Limb (tissue), 2 donors: ENCODE results near the gene ANXA5.

Experiments
- DNase-seq, 2 donors: peaks; one replicate each; pipeline ENCODE4 v3.0.0-alpha.2; 2016; ENCODE audit errors: extremely low spot score in 2 of 2

The ANXA5 gene

GRCh38 chr4:121712001-121712651, 15.3 kb upstream of the ANXA5 start:
- no peak for DNase-seq

- DNase-seq = peak; percentile 76 to 83
Measured at GRCh38 chr4:121711263-121712000, 14.7 kb upstream of the ANXA5 start.

- DNase-seq = no peak
Measured at GRCh38 chr4:121709766-121710405, 13.1 kb upstream of the ANXA5 start.

GRCh38 chr4:121707344-121707743, 10.6 kb upstream of the ANXA5 start:
- DNase-seq = no peak

GRCh38 chr4:121706595-121707021, 9.8 kb upstream of the ANXA5 start:
- no peak for DNase-seq

GRCh38 chr4:121705521-121705920, 8.7 kb upstream of the ANXA5 start:
- DNase-seq = no peak

GRCh38 chr4:121702136-121702535, 5.4 kb upstream of the ANXA5 start:
- no peak for DNase-seq

- no peak for DNase-seq
Measured at GRCh38 chr4:121701263-121701662, 4.5 kb upstream of the ANXA5 start.

- DNase-seq = no peak
Measured at GRCh38 chr4:121698236-121698671, 1.5 kb upstream of the ANXA5 start.

- DNase-seq = no peak
Measured at GRCh38 chr4:121697564-121697963, 784 bp upstream of the ANXA5 start.

GRCh38 chr4:121696170-121696580, 605 bp downstream of the ANXA5 start:
- peak; percentile 70 to 81 for DNase-seq

- DNase-seq = no peak
Measured at GRCh38 chr4:121693886-121694285, 2.9 kb downstream of the ANXA5 start.

- DNase-seq = no peak
Measured at GRCh38 chr4:121693450-121693849, 3.3 kb downstream of the ANXA5 start.

- no peak for DNase-seq
Measured at GRCh38 chr4:121692261-121692660, 4.5 kb downstream of the ANXA5 start.

GRCh38 chr4:121690001-121690400, 6.8 kb downstream of the ANXA5 start:
- DNase-seq = no peak

GRCh38 chr4:121688701-121689100, 8.1 kb downstream of the ANXA5 start:
- DNase-seq = no peak

- DNase-seq = no peak
Measured at GRCh38 chr4:121688261-121688660, 8.5 kb downstream of the ANXA5 start.

- no peak for DNase-seq
Measured at GRCh38 chr4:121686255-121686654, 10.5 kb downstream of the ANXA5 start.

- DNase-seq = no peak
Measured at GRCh38 chr4:121685257-121685656, 11.5 kb downstream of the ANXA5 start.

GRCh38 chr4:121684561-121684960, 12.2 kb downstream of the ANXA5 start:
- DNase-seq = peak in 1 of 2 donors; percentile 55

- no peak for DNase-seq
Measured at GRCh38 chr4:121684016-121684415, 12.8 kb downstream of the ANXA5 start.

GRCh38 chr4:121680571-121680970, 16.2 kb downstream of the ANXA5 start:
- DNase-seq = no peak

- DNase-seq = no peak
Measured at GRCh38 chr4:121679951-121680350, 16.8 kb downstream of the ANXA5 start.
